Measurements from ENCODE around the gene VPS13D.

- no peak for TF ChIP-seq CTCF (IDR thresholded peaks at IDR 0.05)
- TF ChIP-seq POLR2A (IDR thresholded peaks at IDR 0.05), result no peak
Measured at GRCh38 chr1:12451560-12451900, 221.7 kb downstream of the VPS13D start.

Data from testis (tissue), 2 donors.